Lower lobe of right lung (tissue), 2 donors: ENCODE data around the gene AIPL1. TPM values are rescaled to one million over a fixed set of nuclear protein-coding genes. Genes with fewer than 3 reads are reported as not detected.
A peak's percentile ranks its signal among the peaks of the same experiment; 100 is the strongest.

Experiments
- ATAC-seq, 2 donors: fragments of 200-7000 bp; cut with Tn5 transposase; one replicate each; pipeline ENCODE4 v1.9.1; 2020 to 2022; ENCODE audit warnings: mild to moderate bottlenecking in 2 of 2, moderate library complexity in 2 of 2
- DNase-seq: peaks from one replicate; pipeline ENCODE4 v3.0.0-alpha.2; 2020
- H3K27ac ChIP-seq: fragments of 200-600 bp; one replicate; pipeline ENCODE4 v1.8.0; 2022
- H3K27me3 ChIP-seq: fragments of 200-600 bp; one replicate; pipeline ENCODE4 v1.8.0; 2022; ENCODE audit warnings: low read depth
- H3K36me3 ChIP-seq: fragments of 200-600 bp; one replicate; pipeline ENCODE4 v1.8.0; 2022; ENCODE audit warnings: mild to moderate bottlenecking
- H3K4me1 ChIP-seq: fragments of 200-600 bp; one replicate; pipeline ENCODE4 v1.8.0; 2022
- H3K4me3 ChIP-seq: fragments of 200-600 bp; one replicate; pipeline ENCODE4 v1.8.0; 2022; ENCODE audit warnings: mild to moderate bottlenecking
- H3K9me3 ChIP-seq: fragments of 200-600 bp; one replicate; pipeline ENCODE4 v1.8.0; 2022
- intact Hi-C: fragments of 100-400 bp; cut with DNase I; formaldehyde crosslinking; loops from one replicate; pipeline ENCODE4 v1.11.0; 2022
- total RNA-seq: library from RNA; stranded (reverse); fragmentation: NEBNext Ultra II Directional; extraction: Animal tissue kit (Norgen Biotek cat#: 25700); gene quantifications from one replicate; pipeline ENCODE4 v1.2.1, GENCODE V29; 2021
- TF ChIP-seq, protein P1 (sequence below): fragments of 200-600 bp; IDR thresholded peaks from one replicate; pipeline ENCODE4 v1.8.0; 2022; ENCODE audit warnings: antibody characterized with exemption, mild to moderate bottlenecking
- donor health status: DM: no; HTN: yes; CAD: no; lungs with severe emphysema.

The AIPL1 gene
- total RNA-seq, 1 donor from 2014 or later, result not detected

GRCh38 chr17:6426356-6427101 lies 8.4 kb downstream of the AIPL1 start:
- H3K9me3 ChIP-seq, result no peaks in the 10 kb centered on the region
- no peaks in the 10 kb centered on the region for H3K27me3 ChIP-seq
- no peak for DNase-seq
- TF ChIP-seq, protein P1, sequence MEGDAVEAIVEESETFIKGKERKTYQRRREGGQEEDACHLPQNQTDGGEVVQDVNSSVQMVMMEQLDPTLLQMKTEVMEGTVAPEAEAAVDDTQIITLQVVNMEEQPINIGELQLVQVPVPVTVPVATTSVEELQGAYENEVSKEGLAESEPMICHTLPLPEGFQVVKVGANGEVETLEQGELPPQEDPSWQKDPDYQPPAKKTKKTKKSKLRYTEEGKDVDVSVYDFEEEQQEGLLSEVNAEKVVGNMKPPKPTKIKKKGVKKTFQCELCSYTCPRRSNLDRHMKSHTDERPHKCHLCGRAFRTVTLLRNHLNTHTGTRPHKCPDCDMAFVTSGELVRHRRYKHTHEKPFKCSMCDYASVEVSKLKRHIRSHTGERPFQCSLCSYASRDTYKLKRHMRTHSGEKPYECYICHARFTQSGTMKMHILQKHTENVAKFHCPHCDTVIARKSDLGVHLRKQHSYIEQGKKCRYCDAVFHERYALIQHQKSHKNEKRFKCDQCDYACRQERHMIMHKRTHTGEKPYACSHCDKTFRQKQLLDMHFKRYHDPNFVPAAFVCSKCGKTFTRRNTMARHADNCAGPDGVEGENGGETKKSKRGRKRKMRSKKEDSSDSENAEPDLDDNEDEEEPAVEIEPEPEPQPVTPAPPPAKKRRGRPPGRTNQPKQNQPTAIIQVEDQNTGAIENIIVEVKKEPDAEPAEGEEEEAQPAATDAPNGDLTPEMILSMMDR, result no peak
- no peaks in the 10 kb centered on the region for H3K36me3 ChIP-seq
- no peak for ATAC-seq
- H3K27ac ChIP-seq, result no peak overlapping the region
- no peak overlapping the region for H3K4me3 ChIP-seq
- H3K4me1 ChIP-seq, result no peaks in the 10 kb centered on the region
- intact Hi-C loops, result loop anchor here (5.0 kb wide), 1 partner anchor 839 kb away; no protein-coding TSS in a partner anchor

- H3K4me1 ChIP-seq, result no peaks in the 10 kb centered on the region
- TF ChIP-seq, protein P1, result no peak
- H3K36me3 ChIP-seq, result no peaks in the 10 kb centered on the region
- no peak overlapping the region for H3K27ac ChIP-seq
- intact Hi-C loops, result loop anchor here (5.0 kb wide), 1 partner anchor 838 kb away; no protein-coding TSS in a partner anchor
- H3K9me3 ChIP-seq, result no peaks in the 10 kb centered on the region
- DNase-seq (no peak), ATAC-seq (no peak)
- no peak overlapping the region for H3K4me3 ChIP-seq
- no peaks in the 10 kb centered on the region for H3K27me3 ChIP-seq
Observed at GRCh38 chr17:6425407-6425806, 9.5 kb downstream of the AIPL1 start.

DNA sequence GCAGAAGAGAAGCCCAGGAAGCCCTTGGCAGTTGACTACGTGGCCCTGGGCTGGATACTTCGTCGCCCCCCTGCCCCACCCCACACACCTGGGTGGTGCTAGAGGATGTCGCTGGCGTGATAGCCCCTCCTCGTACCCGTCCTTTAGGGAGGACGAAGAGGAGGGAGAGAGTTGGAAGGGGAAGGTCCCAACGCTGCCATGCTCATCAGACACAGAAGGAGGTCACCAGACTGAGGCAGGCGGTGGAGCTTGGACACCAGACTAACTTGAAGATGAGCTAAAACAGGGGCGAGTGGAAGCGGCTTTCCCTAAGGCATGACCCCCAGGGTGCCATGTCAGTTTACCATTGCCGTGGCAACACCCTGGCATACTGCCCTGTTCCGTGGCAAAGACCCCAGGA lies 11.0 kb downstream of the AIPL1 start:
- Histone ChIP-seq H3K36me3 (no peaks in the 10 kb centered on the region), H3K27me3 (peaks cover 8% of the 10 kb centered on the region), H3K27ac (no peak overlapping the region), H3K9me3 (no peaks in the 10 kb centered on the region), H3K4me1 (no peaks in the 10 kb centered on the region), H3K4me3 (no peak overlapping the region)
- intact Hi-C loops, result no loop called here
- ATAC-seq (no peak), DNase-seq (no peak)
- TF ChIP-seq, protein P1, result no peak

DNA sequence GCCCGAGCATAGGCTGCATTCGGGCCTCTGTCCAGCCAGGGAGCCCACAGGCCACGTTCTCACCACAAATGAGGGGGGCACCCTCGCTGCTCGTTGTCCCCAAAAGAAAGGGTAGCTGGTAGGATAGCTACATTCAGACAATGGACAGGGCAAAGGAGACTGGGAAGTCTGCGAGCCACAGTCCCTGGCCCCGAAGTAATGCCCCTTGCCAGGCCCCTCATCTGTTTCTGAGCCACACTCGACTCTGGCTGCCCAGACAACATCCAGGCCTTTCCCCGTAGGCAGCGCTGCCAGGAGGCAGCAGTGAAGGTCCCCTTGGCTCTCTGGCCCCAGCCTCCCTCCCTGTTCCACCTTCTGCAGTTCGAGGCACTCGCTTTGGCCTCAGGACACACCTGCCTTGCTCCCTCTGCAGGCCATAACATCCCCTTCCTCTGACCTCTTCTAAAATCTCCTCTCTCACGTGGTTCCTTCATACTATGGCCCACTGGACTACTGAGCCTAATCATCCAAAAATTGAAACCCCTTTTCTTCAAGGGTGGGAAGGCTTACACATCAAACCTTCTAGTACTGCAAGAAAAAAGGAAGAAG lies 12.2 kb downstream of the AIPL1 start:
- H3K27ac ChIP-seq, result no peak overlapping the region
- no peak for DNase-seq
- intact Hi-C loops, result no loop called here

GRCh38 chr17:6421700-6422604 lies 13.0 kb downstream of the AIPL1 start:
- intact Hi-C loops, result no loop called here
- Histone ChIP-seq H3K4me1 (no peaks in the 10 kb centered on the region), H3K9me3 (no peaks in the 10 kb centered on the region), H3K36me3 (no peaks in the 10 kb centered on the region), H3K27me3 (peaks cover 8% of the 10 kb centered on the region), H3K4me3 (no peak overlapping the region), H3K27ac (no peak overlapping the region)
- TF ChIP-seq, protein P1, result peak; percentile 83
- peak; percentile 81 for DNase-seq
- peak; percentile 86 for ATAC-seq

More for the DNA sequence above, 12.2 kb downstream of the AIPL1 start:
- Histone ChIP-seq H3K4me3 (no peak overlapping the region), H3K9me3 (no peaks in the 10 kb centered on the region), H3K36me3 (no peaks in the 10 kb centered on the region), H3K4me1 (no peaks in the 10 kb centered on the region), H3K27me3 (peaks cover 8% of the 10 kb centered on the region)
- no peak for ATAC-seq
- TF ChIP-seq, protein P1, result no peak
